OCI-LY1 (cell line): ENCODE measurements around the gene ELN.

Experiments
- CTCF ChIP-seq: fragments of 200-600 bp; sonication (generic), shearing (Covaris generic); IDR thresholded peaks from 2 replicates; pipeline ENCODE4 v1.5.1; 2017; ENCODE audit warnings: mild to moderate bottlenecking, antibody characterized with exemption, low read length, moderate library complexity, mixed read lengths
- EZH2 ChIP-seq: fragments of 200-600 bp; sonication (generic), shearing (Covaris generic); IDR thresholded peaks from 2 replicates; pipeline ENCODE4 v1.8.0; 2017; ENCODE audit warnings: borderline replicate concordance, mixed run types, mild to moderate bottlenecking, antibody characterized with exemption, low read length, moderate library complexity, mixed read lengths

- no peak for TF ChIP-seq EZH2
- no peak for TF ChIP-seq CTCF
These were observed 41.8 kb upstream of the ELN start for GRCh38 chr7:73986158-73986631.
